ENCODE data around the gene ADORA1.

Gene ADORA1

GRCh38 chr1:203095061-203095690, 32.4 kb upstream of the ADORA1 start:
- DNase-seq: no peak

- no peak for DNase-seq
Observed at GRCh38 chr1:203096566-203096965, 31.0 kb upstream of the ADORA1 start.

DNA sequence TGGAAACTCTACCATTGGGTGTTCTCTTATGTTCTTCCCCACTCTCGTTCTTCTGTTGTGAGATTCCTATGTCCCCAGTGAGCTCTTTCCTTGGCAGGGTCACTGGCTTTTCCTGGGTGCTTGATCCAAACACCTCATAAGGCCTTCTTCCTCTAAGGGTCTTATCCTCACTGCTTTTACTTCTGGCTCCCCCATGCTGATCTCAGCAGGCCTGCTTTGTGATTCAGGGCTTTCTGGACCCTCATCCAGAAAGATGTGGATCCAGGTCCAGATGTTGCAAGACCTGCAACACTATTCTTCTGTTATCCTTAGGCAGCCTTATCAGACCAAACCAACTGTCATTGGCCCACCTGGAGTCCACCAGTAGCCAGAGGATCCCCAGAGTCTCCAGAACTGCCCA, 30.5 kb upstream of the ADORA1 start:
- DNase-seq: no peak

GRCh38 chr1:203098445-203098844, 29.1 kb upstream of the ADORA1 start:
- DNase-seq: no peak

- no peak for DNase-seq
Observed at GRCh38 chr1:203098914-203099520, 28.5 kb upstream of the ADORA1 start.

- DNase-seq: no peak
Observed at GRCh38 chr1:203099805-203100515, 27.6 kb upstream of the ADORA1 start.

DNA sequence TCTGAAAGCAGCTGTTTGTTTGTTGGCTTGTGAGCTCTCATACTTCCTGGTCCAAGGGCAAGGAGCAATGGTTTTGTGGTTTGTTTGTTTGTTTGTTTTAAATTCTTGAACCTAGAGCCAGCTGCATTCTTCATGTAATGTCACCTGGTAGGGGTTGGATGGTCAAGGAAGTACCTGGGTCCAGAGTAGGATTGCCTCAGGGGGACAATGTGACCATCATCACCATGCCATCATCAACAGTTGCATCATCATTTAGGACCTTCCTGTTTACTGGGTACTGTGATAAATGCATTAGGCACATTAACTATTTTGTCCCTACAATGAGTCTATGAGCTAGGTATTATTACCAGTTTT, 27.0 kb upstream of the ADORA1 start:
- no peak for DNase-seq

- DNase-seq: no peak
Observed at GRCh38 chr1:203101813-203102634, 25.5 kb upstream of the ADORA1 start.

GRCh38 chr1:203103216-203103615, 24.3 kb upstream of the ADORA1 start:
- no peak for DNase-seq

DNA sequence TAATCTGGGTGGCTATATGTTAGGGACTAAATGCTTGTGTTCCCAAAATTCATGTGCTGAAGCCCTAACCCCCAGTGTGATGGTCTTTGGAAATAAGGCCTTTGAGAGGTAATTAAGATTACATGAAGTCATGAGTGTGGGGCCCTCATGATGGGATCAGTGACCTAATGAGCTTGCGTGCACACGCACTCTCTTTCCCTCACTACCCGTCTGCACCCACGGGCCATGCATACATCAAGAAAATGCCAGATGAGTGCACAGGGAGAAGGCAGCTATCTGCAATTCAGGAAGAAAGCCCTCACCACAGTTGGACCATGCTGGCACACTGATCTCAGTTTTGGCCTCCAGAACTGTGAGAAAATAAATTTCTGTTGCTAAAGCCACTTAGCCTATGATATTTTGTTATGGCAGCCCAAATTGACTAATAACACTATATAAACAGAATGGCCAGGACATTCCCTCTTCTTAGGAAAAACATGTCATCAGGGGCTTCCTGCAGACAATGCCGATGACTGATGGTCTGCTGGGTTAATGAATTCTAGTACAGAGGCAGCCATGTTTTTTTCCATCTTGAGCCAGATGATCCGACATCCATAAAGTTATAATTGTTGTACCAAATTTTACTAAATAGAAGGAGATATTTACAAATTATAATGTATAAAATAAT, 23.6 kb upstream of the ADORA1 start:
- no peak for DNase-seq

DNA sequence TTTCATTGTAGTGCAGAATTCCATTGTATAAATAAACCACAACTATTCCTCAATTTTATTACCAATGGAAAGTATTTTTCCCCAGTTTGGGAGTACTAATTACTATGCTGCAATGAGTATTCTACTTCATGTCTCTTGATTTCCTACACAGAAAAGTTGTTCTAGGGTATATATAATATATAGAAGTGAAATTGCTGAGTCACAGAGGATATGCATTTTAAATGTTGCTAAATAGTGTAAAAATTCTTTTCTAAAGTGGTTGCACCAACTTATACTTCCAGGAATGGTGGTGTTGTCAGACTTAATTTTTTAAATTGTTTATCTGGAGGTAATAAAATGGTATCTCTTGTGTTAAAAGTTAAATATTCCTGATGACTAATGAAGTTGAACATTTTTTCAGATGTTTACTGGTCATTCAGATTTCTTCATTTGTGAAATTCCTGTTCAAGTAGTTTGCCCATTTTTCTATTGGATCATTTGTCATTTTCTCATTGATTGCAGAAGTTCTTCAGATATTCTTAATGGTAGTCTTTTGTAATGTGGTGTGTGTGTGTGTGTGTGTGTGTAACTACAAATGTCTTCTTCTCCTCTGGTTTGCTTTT, 22.6 kb upstream of the ADORA1 start:
- no peak for DNase-seq

- DNase-seq: no peak
Observed at GRCh38 chr1:203112475-203112874, 15.1 kb upstream of the ADORA1 start.

DNA sequence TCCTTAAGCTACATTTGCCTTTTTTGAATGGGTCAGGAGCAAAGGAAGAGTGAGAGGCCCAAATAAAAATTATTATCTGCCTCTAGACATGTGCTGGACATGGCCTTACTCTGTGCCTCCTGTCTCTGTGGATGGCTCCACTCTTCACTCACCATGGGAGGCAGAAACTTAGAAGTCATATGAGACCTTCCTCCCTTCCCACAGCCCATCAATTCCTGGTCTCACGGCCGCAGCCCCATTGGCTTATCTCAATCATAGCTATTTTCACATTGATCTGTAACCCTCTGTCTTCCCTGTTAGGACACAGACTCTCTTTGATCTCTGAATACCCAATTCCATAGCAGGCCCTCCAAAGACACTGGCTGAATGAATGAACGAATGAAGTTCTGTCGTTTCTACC, 14.2 kb upstream of the ADORA1 start:
- no peak for DNase-seq

- no peak for DNase-seq
Observed at GRCh38 chr1:203114202-203114601, 13.3 kb upstream of the ADORA1 start.

DNA sequence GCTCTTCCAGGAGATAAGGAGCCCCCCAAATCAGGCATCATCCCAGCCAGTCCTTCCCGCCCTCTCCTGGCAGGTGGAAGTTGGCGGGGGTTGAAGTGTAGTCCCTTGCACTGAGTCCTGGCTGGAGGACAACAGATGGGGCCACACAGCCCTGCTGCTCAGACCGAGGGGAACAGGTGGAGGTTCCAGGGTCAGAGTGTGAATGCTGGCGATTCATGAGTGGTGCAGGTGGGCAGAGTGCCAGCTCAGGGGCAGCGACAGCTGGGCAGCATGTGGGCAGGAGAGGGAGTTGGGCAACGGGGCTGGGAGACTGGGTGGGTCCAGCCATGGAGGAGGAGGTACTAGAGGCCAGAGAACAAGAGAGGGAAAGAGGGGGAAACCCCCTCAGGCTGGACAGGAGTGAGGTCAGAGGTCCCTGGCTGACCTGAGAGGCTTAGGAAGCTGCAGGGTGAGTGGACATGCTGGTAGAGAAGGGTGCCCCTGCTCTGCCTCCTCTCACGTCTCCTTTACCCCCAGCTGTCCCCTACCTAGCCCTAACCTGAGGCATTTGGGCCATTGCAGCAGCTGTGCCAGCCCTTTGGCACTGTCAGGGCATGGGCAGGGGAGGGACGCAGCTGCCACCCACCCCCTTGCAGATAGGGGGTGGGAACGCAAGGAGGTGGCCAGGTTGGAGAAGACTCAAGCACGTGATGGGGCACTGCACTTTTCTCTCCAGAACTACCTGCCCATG, 11.3 kb upstream of the ADORA1 start:
- DNase-seq: no peak

DNA sequence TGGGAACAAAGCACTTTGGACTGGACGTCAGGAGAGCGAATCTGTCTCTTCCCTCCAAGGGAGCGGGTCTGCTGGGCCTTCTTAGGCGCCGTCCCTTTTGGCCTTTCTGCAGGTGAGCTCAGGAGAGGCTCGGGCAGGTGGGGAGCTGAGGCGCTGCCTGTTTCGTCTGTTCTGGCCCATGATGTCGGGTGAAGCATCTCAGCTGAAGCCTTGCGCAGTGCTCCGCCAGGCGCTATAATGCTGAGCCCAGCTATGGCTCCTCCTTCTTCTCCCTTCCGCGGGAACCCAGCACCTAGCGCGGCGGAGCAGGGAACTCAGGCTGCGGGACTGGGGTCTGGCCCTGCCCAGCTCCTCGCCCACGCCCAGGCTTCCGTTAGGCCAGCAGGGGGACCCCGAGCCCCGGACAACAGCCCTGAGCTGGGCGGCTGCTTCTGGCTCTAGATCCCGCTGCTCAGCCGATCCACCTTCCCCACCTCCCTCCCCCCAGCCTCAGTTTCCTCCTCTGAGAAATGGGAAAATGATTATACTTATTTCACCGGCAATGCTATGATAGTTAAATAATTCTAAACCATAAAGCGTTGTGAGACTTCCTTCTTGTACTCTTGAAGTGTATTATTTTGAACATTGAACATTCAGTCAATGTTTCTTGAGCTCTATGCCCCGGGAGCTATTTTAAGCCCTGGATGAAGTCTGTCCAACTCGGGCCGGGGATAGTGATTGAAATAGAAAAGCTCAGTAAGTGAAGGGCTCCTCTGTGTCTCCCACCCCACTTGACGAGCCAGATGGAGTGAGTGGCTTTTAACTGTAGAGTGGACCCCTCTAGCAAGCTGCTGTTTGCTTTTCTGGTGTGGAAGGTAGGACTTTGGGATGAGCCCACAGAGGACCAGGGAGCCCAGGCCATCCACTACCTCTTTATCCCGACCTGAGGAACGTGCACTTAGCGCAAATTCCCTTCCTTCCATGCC, 9.6 kb upstream of the ADORA1 start:
- peak; percentile 18 for DNase-seq

DNA sequence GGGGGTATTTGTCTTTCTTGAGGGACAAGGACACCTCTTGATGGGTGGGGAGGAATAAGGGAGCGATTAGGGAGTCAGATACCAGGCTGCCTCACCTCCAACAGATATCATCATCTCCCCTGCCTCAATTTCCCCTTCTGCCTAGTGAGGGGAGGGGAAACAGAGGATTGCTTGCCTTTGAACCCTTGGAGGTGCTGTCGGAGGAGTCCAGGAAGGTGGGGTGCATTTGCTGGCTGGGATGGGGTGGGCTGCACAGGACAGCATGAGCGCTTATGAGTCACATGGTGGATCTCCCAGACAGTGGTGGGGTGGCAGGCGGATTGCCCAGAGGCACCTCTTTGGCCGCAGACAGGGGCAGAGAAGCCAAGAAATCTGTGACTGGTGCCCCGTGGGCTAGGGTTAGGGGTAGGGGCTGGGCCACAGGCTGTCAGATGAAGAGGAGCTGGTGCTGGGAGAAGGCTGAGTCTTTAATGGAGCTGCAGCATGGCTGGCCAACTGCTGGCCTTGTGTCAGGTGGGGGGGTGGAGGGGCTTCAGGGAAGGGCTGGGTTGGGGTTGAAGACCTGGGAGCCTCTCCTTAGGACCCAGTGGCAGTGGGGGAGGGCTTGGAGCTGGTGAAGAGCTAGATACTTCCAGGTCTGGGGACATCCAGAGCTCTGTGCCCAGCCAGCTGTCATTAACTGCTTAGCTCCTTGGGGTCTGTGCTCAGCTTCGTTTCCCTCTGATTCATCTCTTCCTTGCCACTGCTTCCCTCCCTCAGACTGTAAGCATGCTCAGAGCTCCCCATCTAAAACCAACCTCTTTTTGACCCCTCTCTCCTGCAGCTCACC, 7.0 kb upstream of the ADORA1 start:
- DNase-seq: no peak

- DNase-seq: no peak
Observed at GRCh38 chr1:203121186-203122015, 6.1 kb upstream of the ADORA1 start.

GRCh38 chr1:203122159-203122558, 5.4 kb upstream of the ADORA1 start:
- DNase-seq: no peak

All from NCI-H187 treated with DMSO at 0.1 percent for 48 hours (cell line).